ENCODE results near the gene SLC38A8.

- TF ChIP-seq CTCF (IDR thresholded peaks at IDR 0.05) (no peak), POLR2AphosphoS5 (IDR thresholded peaks at IDR 0.05; ENCODE audit: insufficient read depth in 1 of 2, low read depth in 1 of 2) (no peak)
Observed at GRCh38 chr16:84021488-84021887, 21.1 kb downstream of the SLC38A8 start.

All from vagina (tissue), 2 donors.